DOHH2 (cell line): ENCODE data around the gene ANK3.

ENCODE experiments used
- H3F3A ChIP-seq: fragments of 200-600 bp; sonication (generic), shearing (Covaris generic); 2 replicates; pipeline ENCODE4 v1.6.0; 2016; ENCODE audit warnings: antibody characterized with exemption, mild to moderate bottlenecking; ENCODE audit not compliant: control insufficient read depth, insufficient read depth
- H3K27ac ChIP-seq: fragments of 200-600 bp; sonication (generic); 2 replicates; pipeline ENCODE4 v1.5.1; 2014; ENCODE audit warnings: low read depth, mild to moderate bottlenecking, low read length, moderate library complexity
- H3K27me3 ChIP-seq: fragments of 200-600 bp; sonication (generic); 2 replicates; pipeline ENCODE4 v1.6.1; 2014; ENCODE audit warnings: mild to moderate bottlenecking, low read length, mixed read lengths; ENCODE audit not compliant: control insufficient read depth
- H3K36me3 ChIP-seq: fragments of 200-600 bp; sonication (generic); 2 replicates; pipeline ENCODE4 v1.6.1; 2014; ENCODE audit warnings: mild to moderate bottlenecking, low read length, moderate library complexity, mixed read lengths; ENCODE audit not compliant: control insufficient read depth
- H3K4me1 ChIP-seq: fragments of 200-600 bp; sonication (generic); 2 replicates; pipeline ENCODE4 v1.6.1; 2014; ENCODE audit warnings: mild to moderate bottlenecking, low read length, mixed read lengths; ENCODE audit not compliant: control insufficient read depth
- H3K4me2 ChIP-seq: fragments of 200-600 bp; sonication (generic); 2 replicates; pipeline ENCODE4 v1.6.0; 2014; ENCODE audit warnings: mild to moderate bottlenecking, low read length, moderate library complexity
- H3K4me3 ChIP-seq: fragments of 200-600 bp; sonication (generic); 2 replicates; pipeline ENCODE4 v1.5.1; 2014; ENCODE audit warnings: mild to moderate bottlenecking, low read length, mixed read lengths
- H3K79me2 ChIP-seq: fragments of 200-600 bp; sonication (generic); 2 replicates; pipeline ENCODE4 v1.6.1; 2014; ENCODE audit warnings: mild to moderate bottlenecking, low read length, mixed read lengths; ENCODE audit not compliant: control insufficient read depth
- H3K9me2 ChIP-seq: fragments of 200-600 bp; sonication (generic); replicated peaks from 2 replicates; pipeline ENCODE4 v1.6.1; 2014; ENCODE audit warnings: mild to moderate bottlenecking, low read length, mixed read lengths; ENCODE audit not compliant: control insufficient read depth
- H3K9me3 ChIP-seq: fragments of 200-600 bp; sonication (generic); 2 replicates; pipeline ENCODE4 v1.6.1; 2014; ENCODE audit warnings: antibody characterized with exemption, low read length, mixed read lengths; ENCODE audit not compliant: control insufficient read depth, insufficient read depth
- H4K20me1 ChIP-seq: fragments of 200-600 bp; sonication (generic); 2 replicates; pipeline ENCODE4 v1.6.0; 2014; ENCODE audit warnings: low read depth, mild to moderate bottlenecking, antibody characterized with exemption, low read length, moderate library complexity; ENCODE audit not compliant: control insufficient read depth, insufficient read depth
- EZH2phosphoT487 ChIP-seq: fragments of 200-600 bp; sonication (generic); IDR thresholded peaks from 2 replicates; pipeline ENCODE4 v1.6.1; 2017; ENCODE audit warnings: borderline replicate concordance, mild to moderate bottlenecking, antibody characterized with exemption, low read length, moderate library complexity, mixed read lengths
- TF ChIP-seq, protein P1 (sequence below): fragments of 200-600 bp; sonication (generic); IDR thresholded peaks from one replicate; pipeline ENCODE4 v1.5.1; 2014; ENCODE audit warnings: antibody characterized with exemption, mild to moderate bottlenecking, low read depth, low read length; ENCODE audit not compliant: poor library complexity, severe bottlenecking

The ANK3 gene

DNA sequence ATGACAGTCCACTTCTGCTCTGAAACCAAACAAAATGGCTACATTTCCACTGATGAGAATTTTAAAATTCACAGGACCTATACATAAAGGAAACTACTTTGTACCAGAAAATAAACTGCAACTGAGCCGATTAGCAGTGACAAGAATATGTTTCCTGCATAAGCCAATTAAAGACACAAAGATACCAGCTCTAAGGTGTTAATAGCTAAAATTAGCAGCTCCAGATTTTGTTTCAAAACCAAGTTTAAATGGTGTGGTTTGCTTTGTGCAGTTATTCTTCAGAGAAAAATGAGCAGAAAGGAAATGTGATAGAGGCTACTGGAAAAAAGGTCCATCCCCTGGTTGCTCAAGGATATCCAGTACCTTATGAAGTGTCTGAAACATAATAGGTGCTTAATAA lies 123.2 kb downstream of the ANK3 start:
- Histone ChIP-seq H3K9me2 (no peaks in the 10 kb centered on the region), H3K4me2 (peak overlapping the region; percentile 74), H3F3A (peaks cover 38% of the 10 kb centered on the region), H3K27ac (peak overlapping the region; percentile 91), H3K36me3 (peaks cover 69% of the 10 kb centered on the region), H3K4me3 (peak overlapping the region; percentile 46), H3K27me3 (no peaks in the 10 kb centered on the region), H3K9me3 (no peaks in the 10 kb centered on the region), H3K79me2 (peaks cover 39% of the 10 kb centered on the region), H3K4me1 (peaks cover 63% of the 10 kb centered on the region), H4K20me1 (no peaks in the 10 kb centered on the region)
- TF ChIP-seq EZH2phosphoT487 = no peak
- TF ChIP-seq, protein P1, sequence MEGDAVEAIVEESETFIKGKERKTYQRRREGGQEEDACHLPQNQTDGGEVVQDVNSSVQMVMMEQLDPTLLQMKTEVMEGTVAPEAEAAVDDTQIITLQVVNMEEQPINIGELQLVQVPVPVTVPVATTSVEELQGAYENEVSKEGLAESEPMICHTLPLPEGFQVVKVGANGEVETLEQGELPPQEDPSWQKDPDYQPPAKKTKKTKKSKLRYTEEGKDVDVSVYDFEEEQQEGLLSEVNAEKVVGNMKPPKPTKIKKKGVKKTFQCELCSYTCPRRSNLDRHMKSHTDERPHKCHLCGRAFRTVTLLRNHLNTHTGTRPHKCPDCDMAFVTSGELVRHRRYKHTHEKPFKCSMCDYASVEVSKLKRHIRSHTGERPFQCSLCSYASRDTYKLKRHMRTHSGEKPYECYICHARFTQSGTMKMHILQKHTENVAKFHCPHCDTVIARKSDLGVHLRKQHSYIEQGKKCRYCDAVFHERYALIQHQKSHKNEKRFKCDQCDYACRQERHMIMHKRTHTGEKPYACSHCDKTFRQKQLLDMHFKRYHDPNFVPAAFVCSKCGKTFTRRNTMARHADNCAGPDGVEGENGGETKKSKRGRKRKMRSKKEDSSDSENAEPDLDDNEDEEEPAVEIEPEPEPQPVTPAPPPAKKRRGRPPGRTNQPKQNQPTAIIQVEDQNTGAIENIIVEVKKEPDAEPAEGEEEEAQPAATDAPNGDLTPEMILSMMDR = no peak

DNA sequence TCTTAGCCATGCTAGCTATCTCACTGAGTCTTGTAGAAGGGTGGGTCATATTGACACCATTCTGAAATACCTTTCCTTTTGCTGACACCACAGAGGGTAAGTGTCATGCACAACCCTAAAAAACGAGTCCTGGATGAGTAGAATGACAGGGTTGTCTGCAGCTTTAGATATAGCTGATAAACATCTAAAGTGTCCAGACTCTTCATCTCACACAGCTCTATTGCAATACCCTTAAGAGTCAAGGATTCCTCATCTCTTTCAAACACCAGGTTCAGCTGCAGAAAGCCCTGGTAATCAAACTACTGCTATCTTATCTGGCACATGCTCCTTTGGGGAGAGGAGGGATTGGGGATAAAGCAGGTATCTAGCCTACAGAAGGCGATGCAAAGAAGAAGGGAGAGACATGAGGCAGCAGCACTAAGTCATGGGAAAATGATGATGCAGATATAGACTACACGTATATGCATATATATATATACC lies 127.0 kb downstream of the ANK3 start:
- peaks cover 90% of the 10 kb centered on the region for H3K36me3 ChIP-seq
- H3K79me2 ChIP-seq = peaks cover 24% of the 10 kb centered on the region
- H3K9me2 ChIP-seq = no peaks in the 10 kb centered on the region
- H3K9me3 ChIP-seq = no peaks in the 10 kb centered on the region
- no peak overlapping the region for H3K4me3 ChIP-seq
- peaks cover 6% of the 10 kb centered on the region for H3F3A ChIP-seq
- peaks cover 26% of the 10 kb centered on the region for H3K4me1 ChIP-seq
- H3K4me2 ChIP-seq = no peak overlapping the region
- TF ChIP-seq, protein P1 = no peak
- no peak for TF ChIP-seq EZH2phosphoT487
- no peak overlapping the region for H3K27ac ChIP-seq
- H4K20me1 ChIP-seq = no peaks in the 10 kb centered on the region
- no peaks in the 10 kb centered on the region for H3K27me3 ChIP-seq

DNA sequence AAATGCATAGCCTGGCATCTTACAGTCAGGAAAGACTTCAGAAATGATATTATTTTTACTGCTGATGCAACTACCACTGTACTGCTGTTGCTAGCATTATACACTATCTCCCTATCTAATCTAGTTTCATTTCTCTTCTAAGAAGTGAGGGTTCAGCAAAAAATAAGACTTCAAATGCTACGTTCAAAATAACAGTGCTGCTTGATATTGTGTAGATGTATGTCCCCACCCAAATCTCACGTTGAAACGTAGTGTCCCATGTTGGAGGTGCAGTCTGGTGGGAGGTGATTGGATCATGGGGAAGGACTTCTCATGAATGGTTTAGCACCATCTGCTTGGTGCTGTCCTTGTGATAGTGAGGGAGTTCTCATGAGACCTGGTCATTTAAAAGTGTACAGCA lies 129.4 kb downstream of the ANK3 start:
- Histone ChIP-seq H3K4me1 (peaks cover 18% of the 10 kb centered on the region), H3K79me2 (peaks cover 3% of the 10 kb centered on the region), H3K4me2 (no peak overlapping the region), H3K9me3 (no peaks in the 10 kb centered on the region), H3K4me3 (no peak overlapping the region), H3K9me2 (no peaks in the 10 kb centered on the region), H3K27ac (no peak overlapping the region), H3K36me3 (peaks cover 92% of the 10 kb centered on the region), H3K27me3 (no peaks in the 10 kb centered on the region), H3F3A (no peaks in the 10 kb centered on the region), H4K20me1 (no peaks in the 10 kb centered on the region)
- TF ChIP-seq, protein P1 = no peak
- no peak for TF ChIP-seq EZH2phosphoT487

DNA sequence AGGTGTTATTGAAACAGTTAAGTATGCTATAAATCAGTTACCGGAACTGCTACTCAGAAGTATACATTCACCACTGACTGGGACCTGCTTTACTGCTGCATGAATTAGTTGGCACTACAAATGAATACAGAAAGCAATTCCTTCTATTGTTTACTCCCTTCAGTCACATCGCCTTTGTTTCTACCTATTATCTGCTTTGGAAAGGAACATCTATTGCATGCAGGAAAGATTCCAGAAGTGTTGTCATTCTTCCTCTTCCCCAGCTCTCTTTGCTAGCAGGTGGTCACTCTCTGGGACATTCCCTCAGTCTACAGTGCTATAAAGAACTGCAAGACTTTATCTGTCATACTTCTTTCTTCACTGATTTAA lies 131.3 kb downstream of the ANK3 start:
- TF ChIP-seq EZH2phosphoT487 = no peak
- TF ChIP-seq, protein P1 = no peak
- H3K9me2 ChIP-seq = no peaks in the 10 kb centered on the region; the same call in 1 of the 2 replicates
- no peak overlapping the region for H3K4me3 ChIP-seq
- peaks cover 24% of the 10 kb centered on the region for H3K4me1 ChIP-seq
- no peaks in the 10 kb centered on the region for H3F3A ChIP-seq
- H4K20me1 ChIP-seq = no peaks in the 10 kb centered on the region
- no peaks in the 10 kb centered on the region for H3K9me3 ChIP-seq
- H3K4me2 ChIP-seq = no peak overlapping the region
- peaks cover 92% of the 10 kb centered on the region for H3K36me3 ChIP-seq
- peaks cover 4% of the 10 kb centered on the region for H3K79me2 ChIP-seq
- no peaks in the 10 kb centered on the region for H3K27me3 ChIP-seq
- H3K27ac ChIP-seq = no peak overlapping the region
